ENCODE results near the gene ATP9B.

The ATP9B gene

GRCh38 chr18:79329786-79330185 lies 260.6 kb downstream of the ATP9B start:
- no peak for DNase-seq (ENCODE audit: low spot score)
- CTCF ChIA-PET = no interaction called here
- POLR2A ChIA-PET (ENCODE audit: low non-redundant PET) = no interaction called here
- H3K27ac ChIP-seq = no peak overlapping the region
- TF ChIP-seq CTCF (conservative IDR thresholded peaks at IDR 0.05; ENCODE audit: low read depth) = no peak

GRCh38 chr18:79332646-79333045 lies 263.5 kb downstream of the ATP9B start:
- ChIA-PET CTCF (no interaction called here), POLR2A (ENCODE audit: low non-redundant PET) (no interaction called here)
- no peak overlapping the region for H3K27ac ChIP-seq
- no peak for DNase-seq (ENCODE audit: low spot score)
- TF ChIP-seq CTCF (conservative IDR thresholded peaks at IDR 0.05; ENCODE audit: low read depth) = no peak

GRCh38 chr18:79333046-79333445 lies 263.9 kb downstream of the ATP9B start:
- no peak overlapping the region for H3K27ac ChIP-seq
- CTCF ChIA-PET = no interaction called here
- DNase-seq (ENCODE audit: low spot score) = no peak
- no peak for TF ChIP-seq CTCF (conservative IDR thresholded peaks at IDR 0.05; ENCODE audit: low read depth)
- POLR2A ChIA-PET (ENCODE audit: low non-redundant PET) = no interaction called here

GRCh38 chr18:79334496-79335233 lies 265.5 kb downstream of the ATP9B start:
- ChIA-PET POLR2A (ENCODE audit: low non-redundant PET) (no interaction called here), CTCF (no interaction called here)
- H3K27ac ChIP-seq = no peak overlapping the region
- TF ChIP-seq CTCF (conservative IDR thresholded peaks at IDR 0.05; ENCODE audit: low read depth) = no peak
- no peak for DNase-seq (ENCODE audit: low spot score)

- DNase-seq (ENCODE audit: low spot score) = no peak
- POLR2A ChIA-PET (ENCODE audit: low non-redundant PET) = no interaction called here
- H3K27ac ChIP-seq = no peak overlapping the region
- TF ChIP-seq CTCF (conservative IDR thresholded peaks at IDR 0.05; ENCODE audit: low read depth) = no peak
- CTCF ChIA-PET = interaction anchor here (0.7 kb wide), 1 partner anchor 1306 kb away, joined by 3 read pairs; no protein-coding TSS in a partner anchor
Observed at GRCh38 chr18:79335833-79336360, 266.7 kb downstream of the ATP9B start.

GRCh38 chr18:79336556-79337142 lies 267.5 kb downstream of the ATP9B start:
- POLR2A ChIA-PET (ENCODE audit: low non-redundant PET) = no interaction called here
- no peak for TF ChIP-seq CTCF (conservative IDR thresholded peaks at IDR 0.05; ENCODE audit: low read depth)
- DNase-seq (ENCODE audit: low spot score) = no peak
- no peak overlapping the region for H3K27ac ChIP-seq
- CTCF ChIA-PET = no interaction called here

All from RWPE1 (cell line).